Hippocampal formation (tissue), 2 donors: ENCODE measurements around the gene HSPB6.
A peak's percentile ranks its signal among the peaks of the same experiment; 100 is the strongest.
"Not testable (repeated sequence)": the region's sequence is repeated elsewhere in the genome, so short reads cannot be mapped to it uniquely, and the experiment has no call there.

ENCODE experiments used
- DNase-seq, 2 donors: peaks; one replicate each; lab custom pipeline; 2025; lab: John Stamatoyannopoulos, UW

The HSPB6 gene

GRCh38 chr19:35786299-35787160, 29.7 kb upstream of the HSPB6 start:
- DNase-seq = no peak

- no peak for DNase-seq
Measured at GRCh38 chr19:35785339-35785627, 28.5 kb upstream of the HSPB6 start.

DNA sequence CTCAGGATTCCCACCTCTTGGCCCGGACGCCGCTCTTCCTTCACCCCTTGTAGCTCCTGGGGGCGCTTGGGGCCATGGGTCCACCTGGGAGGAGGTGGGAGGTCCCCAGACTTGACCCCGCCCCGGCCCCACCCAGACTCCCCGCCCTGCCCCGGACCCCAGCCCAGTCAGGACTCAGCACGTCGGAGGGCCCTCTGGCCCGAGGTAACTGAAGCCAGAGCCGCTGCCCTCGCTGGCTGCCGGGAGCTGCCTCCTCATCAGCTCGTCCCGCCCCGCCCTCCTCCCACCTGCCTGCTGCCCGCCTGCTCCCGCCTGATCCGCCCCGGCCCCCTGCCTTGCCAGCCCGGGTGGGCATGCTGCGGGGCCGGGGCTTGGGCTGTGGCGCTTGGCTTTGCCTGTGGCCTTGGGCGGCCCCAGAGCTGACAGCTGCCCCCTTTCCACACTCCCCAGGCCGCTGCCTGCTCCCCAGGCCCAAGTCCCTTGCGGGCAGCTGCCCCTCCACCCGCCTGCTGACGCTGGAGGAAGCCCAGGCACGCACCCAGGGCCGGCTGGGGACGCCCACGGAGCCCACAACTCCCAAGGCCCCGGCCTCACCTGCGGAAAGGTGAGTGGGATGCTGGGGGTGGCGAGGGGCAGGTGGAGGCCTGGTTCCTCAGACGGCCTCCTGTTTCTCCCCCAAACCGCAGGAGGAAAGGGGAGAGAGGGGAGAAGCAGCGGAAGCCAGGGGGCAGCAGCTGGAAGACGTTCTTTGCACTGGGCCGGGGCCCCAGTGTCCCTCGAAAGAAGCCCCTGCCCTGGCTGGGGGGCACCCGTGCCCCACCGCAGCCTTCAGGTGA, 27.9 kb upstream of the HSPB6 start:
- no peak for DNase-seq

DNA sequence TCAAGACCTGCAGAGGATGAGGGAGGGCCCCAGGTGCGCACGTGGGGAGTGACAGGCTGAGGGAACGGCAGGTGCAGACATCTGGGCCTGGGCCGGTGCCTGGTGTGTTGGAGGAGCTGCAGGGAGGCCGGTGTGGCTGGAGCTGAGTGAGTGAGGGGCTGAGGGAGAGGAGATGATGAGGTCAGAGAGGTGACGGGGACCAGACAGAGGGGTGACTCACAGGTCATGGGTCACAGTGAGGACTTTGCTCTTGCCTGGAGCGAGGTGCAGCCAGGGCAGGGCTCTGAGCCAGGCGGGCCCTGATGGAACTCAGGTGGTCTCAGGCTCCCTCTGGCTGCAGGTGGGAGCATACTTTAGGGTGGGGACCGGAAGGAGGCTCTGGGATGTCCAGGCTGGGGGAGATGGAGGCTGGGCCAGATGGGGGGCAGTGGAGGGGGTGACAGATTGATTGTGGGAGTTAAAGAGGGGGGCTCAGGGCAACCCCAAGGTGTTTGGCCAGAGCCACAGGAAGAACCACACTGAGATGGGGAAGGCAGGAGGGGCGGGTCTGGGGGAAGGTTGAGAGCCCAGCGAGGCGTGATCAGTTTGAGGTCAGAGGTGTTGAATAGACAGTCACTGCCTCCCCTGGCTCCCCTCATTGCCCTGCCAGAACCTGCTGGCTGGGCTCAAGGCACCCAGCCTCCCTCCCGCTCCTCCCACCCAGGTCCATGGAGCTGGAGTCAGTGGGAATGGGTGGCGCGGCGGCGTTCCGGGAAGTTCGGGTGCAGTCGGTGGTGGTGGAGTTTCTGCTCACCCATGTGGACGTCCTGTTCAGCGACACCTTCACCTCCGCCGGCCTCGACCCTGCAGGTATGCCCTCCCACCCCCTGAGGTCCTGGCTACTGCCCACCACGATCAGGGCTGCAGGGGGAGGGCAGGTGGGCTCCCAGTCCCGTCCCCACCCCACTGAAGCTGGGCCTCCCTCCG, 26.9 kb upstream of the HSPB6 start:
- no peak for DNase-seq

- DNase-seq = no peak
Measured at GRCh38 chr19:35782589-35782988, 25.8 kb upstream of the HSPB6 start.

GRCh38 chr19:35781650-35782049, 24.8 kb upstream of the HSPB6 start:
- DNase-seq = no peak

- no peak for DNase-seq
Measured at GRCh38 chr19:35780717-35781116, 23.9 kb upstream of the HSPB6 start.

DNA sequence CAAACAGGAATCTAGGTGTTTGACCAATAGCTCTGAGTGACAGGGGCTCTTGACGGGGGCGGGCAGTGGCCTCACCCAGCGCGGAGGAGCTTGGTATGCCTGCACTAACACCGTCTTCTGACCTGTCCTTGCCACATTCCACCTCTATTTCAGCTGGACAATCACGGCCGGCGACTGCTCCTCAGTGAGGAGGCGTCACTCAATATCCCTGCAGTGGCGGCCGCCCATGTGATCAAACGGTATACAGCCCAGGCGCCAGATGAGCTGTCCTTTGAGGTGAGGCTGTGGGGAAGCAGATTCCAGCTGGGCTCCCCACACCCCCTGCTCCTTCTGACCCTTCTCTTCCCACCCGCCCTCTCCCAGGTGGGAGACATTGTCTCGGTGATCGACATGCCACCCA, 23.2 kb upstream of the HSPB6 start:
- DNase-seq = no peak

GRCh38 chr19:35779033-35779432, 22.2 kb upstream of the HSPB6 start:
- no peak for DNase-seq

GRCh38 chr19:35777961-35778360, 21.1 kb upstream of the HSPB6 start:
- DNase-seq = no peak

- peak; percentile 12 to 36 for DNase-seq
Measured at GRCh38 chr19:35777086-35777841, 20.4 kb upstream of the HSPB6 start.

GRCh38 chr19:35776102-35776788, 19.4 kb upstream of the HSPB6 start:
- DNase-seq = peak in 1 of 2 donors; percentile 8

DNA sequence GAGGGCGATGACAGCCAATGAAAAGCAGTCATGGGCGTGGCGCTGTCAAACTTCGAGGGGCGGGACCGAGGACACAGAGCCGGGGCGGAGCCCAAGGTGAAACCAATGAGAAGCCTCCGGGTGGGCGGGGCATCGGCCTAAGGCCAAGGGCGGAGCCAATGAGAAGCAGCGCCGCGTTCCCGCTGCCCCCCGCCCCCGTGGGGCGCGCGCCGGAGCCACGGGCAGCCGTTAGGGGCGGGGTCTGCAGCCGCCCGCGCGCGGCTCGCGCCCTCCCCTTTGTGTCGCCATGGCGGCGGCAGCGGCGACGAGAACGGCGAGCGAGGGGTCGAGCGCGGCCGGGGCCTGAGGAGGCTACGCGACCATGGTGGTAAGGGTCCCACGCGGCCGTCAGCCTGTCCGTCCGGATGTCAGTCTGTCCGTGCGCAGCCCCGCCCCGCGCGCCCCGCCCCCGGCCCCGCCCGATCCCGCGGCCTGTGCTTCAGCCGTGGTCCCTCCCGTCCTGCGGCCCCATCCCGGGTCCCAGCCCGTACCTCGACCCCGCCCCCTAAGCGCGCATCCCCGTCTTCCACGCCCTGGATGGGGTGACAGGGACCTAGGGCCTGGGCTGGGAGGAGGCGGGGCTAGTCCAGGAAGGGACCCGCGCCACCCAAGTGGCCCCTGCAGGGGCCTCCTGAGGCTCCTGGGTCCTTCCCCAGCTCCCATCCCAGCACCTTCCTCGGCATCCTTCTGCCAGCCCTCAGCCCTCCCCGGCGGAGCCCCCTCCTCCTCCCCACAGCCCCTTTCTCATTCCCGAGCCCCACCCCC, 18.7 kb upstream of the HSPB6 start, which contains the start of gene ARHGAP33:
ARHGAP33 (plus strand) TSS at position 267 of the 804 bp plus-strand sequence; CDS start at position 362, 95 bp downstream.
- DNase-seq = peak; percentile 95 to 97

- DNase-seq = no peak
Measured at GRCh38 chr19:35775046-35775297, 18.1 kb upstream of the HSPB6 start.

DNA sequence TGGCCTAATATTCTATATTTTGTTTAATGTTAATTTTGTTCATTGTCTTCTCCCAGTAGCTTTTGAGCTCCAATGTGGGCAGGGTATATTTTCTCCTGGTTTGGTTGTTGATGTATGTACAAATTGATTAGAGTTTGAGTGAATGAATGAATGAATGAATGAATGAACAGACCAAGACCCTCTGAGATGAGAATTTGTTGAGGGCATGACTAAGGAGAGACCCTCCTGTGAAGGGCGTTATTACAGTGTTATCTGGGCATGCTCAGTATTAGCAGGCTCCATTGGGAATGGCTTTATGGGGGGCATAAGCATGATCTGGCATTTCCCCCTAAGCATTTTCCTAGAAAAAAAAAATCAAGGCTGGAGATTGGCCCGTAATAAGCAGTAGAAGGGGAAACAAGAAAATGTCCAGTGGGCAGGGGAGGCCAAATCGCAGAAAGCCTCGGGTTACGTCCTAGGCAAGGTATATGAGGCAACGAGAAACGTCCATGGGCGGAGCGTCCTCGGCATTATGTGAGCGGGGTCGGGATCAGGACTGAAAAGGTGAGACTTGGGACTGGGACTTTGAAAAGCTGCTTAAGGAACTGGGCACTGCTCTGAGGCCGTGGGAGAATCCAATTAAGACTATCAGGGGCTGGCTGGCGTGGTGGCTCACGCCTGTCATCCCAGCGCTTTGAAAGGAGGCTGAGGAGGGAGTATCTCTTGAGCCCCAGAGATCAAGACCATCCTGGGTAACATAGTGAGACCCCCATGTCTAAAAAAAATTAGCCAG, 17.6 kb upstream of the HSPB6 start:
- no peak for DNase-seq

DNA sequence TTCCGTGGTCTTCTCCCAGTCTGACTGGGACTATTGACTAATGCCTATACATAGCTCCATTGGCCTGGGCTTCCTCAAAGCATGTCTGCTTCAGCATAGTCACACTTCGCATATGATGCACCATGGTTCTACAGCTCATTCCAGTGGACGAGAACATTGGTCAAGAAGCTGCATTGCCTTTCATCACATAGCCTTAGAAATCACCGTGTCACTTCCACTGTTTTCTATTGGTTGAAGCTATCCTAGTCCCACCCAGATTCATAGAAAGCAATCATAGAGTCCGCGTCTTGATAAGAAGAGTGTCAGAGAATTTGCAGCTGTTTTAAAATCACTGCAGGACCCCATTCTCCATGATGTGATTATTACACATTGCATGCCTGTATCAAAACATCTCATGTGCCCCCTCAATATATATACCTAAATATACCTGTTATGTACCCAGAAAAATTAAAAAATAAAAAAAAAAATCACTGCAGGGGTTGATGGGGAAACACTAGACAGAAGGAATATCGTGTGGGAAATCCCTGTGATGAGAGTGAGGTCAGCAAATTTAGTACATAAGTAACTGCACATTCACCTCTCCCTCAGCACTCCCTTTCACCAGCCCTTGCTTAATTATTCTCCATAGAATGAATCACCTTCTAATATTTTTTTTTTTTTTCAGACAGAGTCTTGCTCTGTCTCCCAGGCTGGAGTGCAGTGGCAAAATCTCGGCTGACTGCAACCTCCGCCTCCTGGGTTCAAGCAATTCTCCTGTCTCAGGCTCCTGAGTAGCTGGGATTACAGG, 16.4 kb upstream of the HSPB6 start:
- DNase-seq = no peak

GRCh38 chr19:35772362-35772761, 15.5 kb upstream of the HSPB6 start:
- not testable (repeated sequence) for DNase-seq

- no peak for DNase-seq
Measured at GRCh38 chr19:35768082-35768421, 11.2 kb upstream of the HSPB6 start.
